Muscle of leg (tissue), 11 donors: ENCODE measurements around the gene PRKG1. TPM values are rescaled to one million over a fixed set of nuclear protein-coding genes. Genes with fewer than 3 reads are reported as not detected.

Experiments used
- DNase-seq: peaks from one replicate; pipeline ENCODE4 v3.0.0; 2013
- H3K27ac ChIP-seq: one replicate; pipeline ENCODE4 v1.5.1; 2013; ENCODE audit warnings: mild to moderate bottlenecking, low read length, control low read depth
- H3K27me3 ChIP-seq: one replicate; pipeline ENCODE4 v1.6.1; 2013; ENCODE audit warnings: low read length; ENCODE audit not compliant: control insufficient read depth, insufficient read depth
- H3K36me3 ChIP-seq: one replicate; pipeline ENCODE4 v1.6.1; 2013; ENCODE audit warnings: low read length; ENCODE audit not compliant: control insufficient read depth, insufficient read depth
- H3K4me1 ChIP-seq: one replicate; pipeline ENCODE4 v1.6.1; 2013; ENCODE audit warnings: low read length; ENCODE audit not compliant: control insufficient read depth, insufficient read depth
- H3K4me3 ChIP-seq: one replicate; pipeline ENCODE4 v1.5.1; 2013; ENCODE audit warnings: low read length, control low read depth
- H3K9me3 ChIP-seq: replicated peaks from 2 replicates; pipeline ENCODE4 v1.6.1; 2013; ENCODE audit warnings: low read depth, low read length; ENCODE audit not compliant: control insufficient read depth
- WGBS: methylation state at CpG from one replicate; pipeline ENCODE4 v1.1.5; 2013; ENCODE audit warnings: missing lambda C conversion rate; ENCODE audit not compliant: insufficient coverage; 5-methylcytosine and 5-hydroxymethylcytosine counted together
- polyA plus RNA-seq, 8 donors: library from polyadenylated mRNA; unstranded; fragments of 120-200 nt; gene quantifications; one replicate each; pipeline versions ENCODE4 v1.2.1 to v1.2.3, GENCODE V29; 2013; ENCODE audit warnings: inconsistent platforms in 1 of 8, low replicate concordance in 1 of 8; ENCODE audit not compliant: insufficient read length in 8 of 8, insufficient read depth in 1 of 8
- total RNA-seq: library from RNA; stranded (reverse); fragments of 120-200 nt; gene quantifications from one replicate; pipeline ENCODE4 v1.2.4, GENCODE V29; 2013

Gene PRKG1
- total and polyA plus RNA-seq, 9 donors: 23.3 to 59.2 (median 50.3) TPM

GRCh38 chr10:51981731-51982130, 907.4 kb downstream of the PRKG1 start:
- WGBS: no CpG with 5 or more reads among the region's 1 CpG
- peak; percentile 76 for DNase-seq
- Histone ChIP-seq H3K27me3 (no peaks in the 10 kb centered on the region), H3K9me3 (no peaks in the 10 kb centered on the region), H3K4me3 (no peak overlapping the region), H3K27ac (no peak overlapping the region), H3K4me1 (no peaks in the 10 kb centered on the region), H3K36me3 (no peaks in the 10 kb centered on the region)

DNA sequence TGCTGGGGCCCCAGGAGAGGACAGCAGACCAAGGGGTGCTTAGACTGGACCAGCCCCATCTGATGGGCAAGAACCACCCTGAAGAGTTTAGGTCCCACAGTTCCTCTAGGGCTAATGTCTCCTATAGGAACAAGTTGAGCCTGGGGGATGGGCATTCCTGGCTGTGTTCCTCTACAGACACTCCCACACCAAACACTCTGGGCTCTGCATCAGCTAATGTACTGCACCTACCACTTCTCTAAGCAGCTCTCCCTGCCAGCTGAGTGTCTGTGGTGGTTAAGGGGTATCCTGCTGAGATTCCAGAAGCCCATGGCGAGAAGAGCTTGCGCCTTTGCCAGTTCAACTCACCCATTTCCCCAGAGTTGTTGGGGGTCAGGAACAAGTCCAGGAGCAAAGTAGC, 909.2 kb downstream of the PRKG1 start:
- Histone ChIP-seq H3K4me3 (no peak overlapping the region), H3K27ac (no peak overlapping the region), H3K4me1 (no peaks in the 10 kb centered on the region), H3K27me3 (no peaks in the 10 kb centered on the region), H3K9me3 (no peaks in the 10 kb centered on the region), H3K36me3 (no peaks in the 10 kb centered on the region)
- WGBS: no CpG with 5 or more reads among the region's 2 CpGs
- no peak for DNase-seq

GRCh38 chr10:51985336-51985735, 911.0 kb downstream of the PRKG1 start:
- H3K27ac ChIP-seq: no peak overlapping the region
- H3K4me3 ChIP-seq: no peak overlapping the region
- no peaks in the 10 kb centered on the region for H3K36me3 ChIP-seq
- H3K4me1 ChIP-seq: no peaks in the 10 kb centered on the region
- no peaks in the 10 kb centered on the region for H3K27me3 ChIP-seq
- peak; percentile 61 for DNase-seq
- peaks cover 2% of the 10 kb centered on the region for H3K9me3 ChIP-seq

GRCh38 chr10:51986516-51986915, 912.2 kb downstream of the PRKG1 start:
- peak; percentile 82 for DNase-seq
- H3K4me1 ChIP-seq: no peaks in the 10 kb centered on the region
- WGBS: no CpG with 5 or more reads among the region's 2 CpGs
- peak overlapping the region; percentile 69 for H3K27ac ChIP-seq
- peaks cover 2% of the 10 kb centered on the region for H3K9me3 ChIP-seq
- no peaks in the 10 kb centered on the region for H3K36me3 ChIP-seq
- H3K4me3 ChIP-seq: no peak overlapping the region
- H3K27me3 ChIP-seq: no peaks in the 10 kb centered on the region

DNA sequence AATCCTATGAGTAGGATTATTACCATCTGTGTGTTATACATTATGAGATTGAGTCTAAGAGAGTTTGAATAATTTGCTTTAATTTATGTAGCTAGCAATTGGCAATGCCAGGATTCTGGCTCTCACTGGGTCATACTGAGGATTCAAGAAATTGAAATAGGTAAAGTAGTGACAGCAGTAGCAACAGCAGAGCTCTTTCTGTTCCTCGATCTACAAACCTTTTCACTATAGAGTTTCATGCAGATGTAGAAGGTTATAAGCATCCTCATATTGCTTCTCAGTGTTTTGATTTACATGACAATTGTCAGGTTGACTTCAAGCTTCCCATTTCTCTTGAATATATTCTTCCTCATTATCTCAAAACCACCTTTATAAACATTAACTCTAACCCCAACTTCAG, 919.2 kb downstream of the PRKG1 start:
- Histone ChIP-seq H3K36me3 (no peaks in the 10 kb centered on the region), H3K27me3 (no peaks in the 10 kb centered on the region), H3K9me3 (peaks cover 2% of the 10 kb centered on the region), H3K4me1 (no peaks in the 10 kb centered on the region), H3K4me3 (no peak overlapping the region), H3K27ac (no peak overlapping the region)
- no CpG with 5 or more reads among the region's 1 CpG for WGBS
- DNase-seq: no peak

- Histone ChIP-seq H3K4me1 (no peaks in the 10 kb centered on the region), H3K27me3 (no peaks in the 10 kb centered on the region), H3K4me3 (no peak overlapping the region), H3K36me3 (no peaks in the 10 kb centered on the region), H3K27ac (no peak overlapping the region), H3K9me3 (no peaks in the 10 kb centered on the region)
- peak; percentile 36 for DNase-seq
- 60% methylated on average over 1 of the region's 5 CpGs for WGBS
These were observed 924.8 kb downstream of the PRKG1 start for GRCh38 chr10:51999096-51999495.

- DNase-seq: peak; percentile 69
- H3K4me1 ChIP-seq: no peaks in the 10 kb centered on the region
- H3K9me3 ChIP-seq: peaks cover 7% of the 10 kb centered on the region
- no peak overlapping the region for H3K4me3 ChIP-seq
- WGBS: no CpG with 5 or more reads among the region's 5 CpGs
- H3K27ac ChIP-seq: no peak overlapping the region
- H3K27me3 ChIP-seq: no peaks in the 10 kb centered on the region
- H3K36me3 ChIP-seq: no peaks in the 10 kb centered on the region
These were observed 930.2 kb downstream of the PRKG1 start for GRCh38 chr10:52004342-52004949.

DNA sequence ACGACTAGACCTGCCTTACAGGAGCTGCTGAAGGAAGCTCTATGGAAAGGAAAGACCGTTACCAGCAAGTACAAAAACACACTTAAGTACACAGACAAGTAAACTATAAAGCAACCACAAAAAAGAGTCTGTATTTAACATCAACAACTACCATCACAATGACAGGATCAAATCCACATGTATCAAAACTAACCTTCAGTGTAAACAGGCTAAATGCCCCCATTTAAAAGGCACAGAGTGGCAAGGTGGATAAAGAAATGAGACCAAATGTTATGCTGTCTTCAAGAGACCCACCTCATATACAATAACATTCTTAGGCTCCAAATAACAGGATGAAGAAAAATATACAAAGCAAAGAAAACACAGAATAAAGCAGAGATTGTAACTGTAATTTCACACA, 932.8 kb downstream of the PRKG1 start:
- Histone ChIP-seq H3K4me3 (no peak overlapping the region), H3K9me3 (peaks cover 7% of the 10 kb centered on the region), H3K27ac (no peak overlapping the region), H3K27me3 (no peaks in the 10 kb centered on the region), H3K4me1 (no peaks in the 10 kb centered on the region), H3K36me3 (no peaks in the 10 kb centered on the region)
- DNase-seq: no peak
- WGBS: no CpG with 5 or more reads among the region's 2 CpGs

GRCh38 chr10:52011118-52011517, 936.8 kb downstream of the PRKG1 start:
- peaks cover 9% of the 10 kb centered on the region for H3K9me3 ChIP-seq
- no peaks in the 10 kb centered on the region for H3K4me1 ChIP-seq
- 83% methylated on average over 1 of the region's 1 CpG for WGBS
- no peak overlapping the region for H3K27ac ChIP-seq
- H3K4me3 ChIP-seq: no peak overlapping the region
- H3K27me3 ChIP-seq: no peaks in the 10 kb centered on the region
- no peaks in the 10 kb centered on the region for H3K36me3 ChIP-seq
- peak; percentile 79 for DNase-seq

DNA sequence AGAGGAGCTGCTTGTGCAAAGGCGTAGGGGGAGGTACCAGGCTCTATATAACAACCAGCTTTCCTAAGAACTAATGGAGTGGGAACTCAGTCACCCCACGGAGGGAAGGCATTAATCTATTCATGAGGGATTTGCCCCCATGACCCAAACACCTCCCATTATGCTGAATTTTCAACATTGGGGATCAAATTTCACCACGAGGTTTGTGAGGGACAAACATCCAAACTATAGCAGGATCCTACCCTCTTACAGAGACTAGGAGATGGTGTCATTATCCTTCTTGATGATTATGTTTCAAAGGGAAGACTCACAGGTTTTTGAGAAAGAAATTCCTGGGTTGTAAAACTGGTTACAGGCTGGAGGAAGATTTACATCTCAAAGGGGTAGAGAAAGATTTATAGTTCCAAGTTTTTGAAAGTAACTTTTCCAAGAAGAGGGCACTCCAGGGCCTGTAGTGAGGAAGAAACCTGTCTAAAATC, 944.8 kb downstream of the PRKG1 start:
- no CpG with 5 or more reads among the region's 3 CpGs for WGBS

DNA sequence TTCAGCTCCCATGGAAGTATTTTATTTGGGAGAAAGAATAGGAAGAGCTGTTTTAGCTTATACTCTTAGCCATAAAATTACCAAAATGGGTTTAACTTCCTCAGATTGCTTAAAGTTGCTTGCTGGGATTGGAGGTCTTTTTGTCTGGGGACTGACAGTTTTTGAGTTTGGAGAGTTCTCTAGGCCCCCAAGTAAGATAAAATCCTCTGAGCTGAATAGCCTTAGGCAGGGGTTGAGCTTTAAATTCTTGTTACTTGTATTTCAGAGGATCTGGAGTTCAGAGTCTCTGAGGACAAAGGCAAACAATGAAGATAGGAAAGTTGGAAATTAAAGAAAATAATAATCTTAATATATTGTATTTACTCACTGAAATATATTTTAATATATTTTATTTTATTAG, 945.4 kb downstream of the PRKG1 start:
- Histone ChIP-seq H3K27me3 (no peaks in the 10 kb centered on the region), H3K4me3 (no peak overlapping the region), H3K27ac (no peak overlapping the region), H3K4me1 (no peaks in the 10 kb centered on the region), H3K9me3 (peaks cover 2% of the 10 kb centered on the region), H3K36me3 (no peaks in the 10 kb centered on the region)
- no peak for DNase-seq

More for the DNA sequence above, 944.8 kb downstream of the PRKG1 start:
- Histone ChIP-seq H3K9me3 (peaks cover 2% of the 10 kb centered on the region), H3K36me3 (no peaks in the 10 kb centered on the region), H3K27me3 (no peaks in the 10 kb centered on the region), H3K4me3 (no peak overlapping the region), H3K4me1 (no peaks in the 10 kb centered on the region), H3K27ac (no peak overlapping the region)
- DNase-seq: no peak
